ENCODE data around the gene C22orf15.

DNA sequence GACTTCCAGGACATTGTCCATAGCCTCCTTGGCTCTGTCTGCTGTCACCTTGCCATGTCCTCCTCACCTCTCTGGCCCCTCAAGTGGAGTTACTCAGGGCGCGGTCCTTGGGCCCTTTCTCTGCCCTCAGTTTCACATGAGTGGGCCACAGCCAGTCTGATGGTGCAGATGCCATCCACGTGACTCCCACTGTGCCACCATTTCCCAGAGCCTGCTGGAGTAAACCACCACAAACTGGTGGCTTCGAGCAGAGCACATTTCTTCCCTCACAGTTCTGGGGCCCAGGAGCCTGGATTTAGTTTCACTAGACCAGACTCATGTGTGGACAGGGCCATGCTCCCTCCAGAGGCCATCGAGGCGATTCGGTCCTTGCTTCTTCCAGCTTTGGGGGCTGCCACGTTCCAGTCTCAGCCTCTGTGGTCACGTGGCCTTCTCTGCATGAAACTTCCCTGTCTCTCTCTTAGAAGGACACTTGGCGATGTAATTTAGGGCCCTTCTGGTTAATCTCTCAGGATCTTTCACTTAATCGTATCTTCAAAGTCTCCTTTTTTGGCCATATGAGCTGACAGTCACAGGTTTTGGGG is 38.5 kb downstream of the C22orf15 start:
- TF ChIP-seq, protein P1, sequence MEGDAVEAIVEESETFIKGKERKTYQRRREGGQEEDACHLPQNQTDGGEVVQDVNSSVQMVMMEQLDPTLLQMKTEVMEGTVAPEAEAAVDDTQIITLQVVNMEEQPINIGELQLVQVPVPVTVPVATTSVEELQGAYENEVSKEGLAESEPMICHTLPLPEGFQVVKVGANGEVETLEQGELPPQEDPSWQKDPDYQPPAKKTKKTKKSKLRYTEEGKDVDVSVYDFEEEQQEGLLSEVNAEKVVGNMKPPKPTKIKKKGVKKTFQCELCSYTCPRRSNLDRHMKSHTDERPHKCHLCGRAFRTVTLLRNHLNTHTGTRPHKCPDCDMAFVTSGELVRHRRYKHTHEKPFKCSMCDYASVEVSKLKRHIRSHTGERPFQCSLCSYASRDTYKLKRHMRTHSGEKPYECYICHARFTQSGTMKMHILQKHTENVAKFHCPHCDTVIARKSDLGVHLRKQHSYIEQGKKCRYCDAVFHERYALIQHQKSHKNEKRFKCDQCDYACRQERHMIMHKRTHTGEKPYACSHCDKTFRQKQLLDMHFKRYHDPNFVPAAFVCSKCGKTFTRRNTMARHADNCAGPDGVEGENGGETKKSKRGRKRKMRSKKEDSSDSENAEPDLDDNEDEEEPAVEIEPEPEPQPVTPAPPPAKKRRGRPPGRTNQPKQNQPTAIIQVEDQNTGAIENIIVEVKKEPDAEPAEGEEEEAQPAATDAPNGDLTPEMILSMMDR (IDR thresholded peaks at IDR 0.05; ENCODE audit: insufficient read depth, low read depth, low read length): no peak
- no peak for TF ChIP-seq EZH2 (IDR thresholded peaks at IDR 0.05; ENCODE audit: insufficient read depth, low read length)
